Posterior vena cava (tissue), 2 donors: Measurements from ENCODE around the gene CT45A2. TPM values are rescaled to one million over a fixed set of nuclear protein-coding genes. Genes with fewer than 3 reads are reported as not detected.
"Not testable (repeated sequence)": the region's sequence is repeated elsewhere in the genome, so short reads cannot be mapped to it uniquely, and the experiment has no call there.

Experiments
- DNase-seq: peaks from one replicate; pipeline ENCODE4 v3.0.0-alpha.2; 2020; ENCODE audit warnings: low spot score
- intact Hi-C, 2 donors: fragments of 100-400 bp; cut with DNase I; formaldehyde crosslinking; loops; one replicate each; pipeline versions ENCODE4 v1.14.1 to v1.14.2; 2022 to 2023
- long read RNA-seq, 2 donors: library from polyadenylated mRNA; unstranded; transcript quantifications; one replicate each; pipeline ENCODE4 v2.0.0, GENCODE V29; 2020 to 2021
- total RNA-seq, 2 donors: library from RNA; stranded (reverse); fragmentation: NEBNext Ultra II Directional; extraction: Animal tissue kit (Norgen Biotek cat#: 25700); gene quantifications; one replicate each; pipeline ENCODE4 v1.2.1, GENCODE V29; 2021
- donor health status: DM: yes; HTN: yes; CAD: no.
- donor health status: DM: yes; HTN: yes; CAD: no.

Gene CT45A2, protein sequence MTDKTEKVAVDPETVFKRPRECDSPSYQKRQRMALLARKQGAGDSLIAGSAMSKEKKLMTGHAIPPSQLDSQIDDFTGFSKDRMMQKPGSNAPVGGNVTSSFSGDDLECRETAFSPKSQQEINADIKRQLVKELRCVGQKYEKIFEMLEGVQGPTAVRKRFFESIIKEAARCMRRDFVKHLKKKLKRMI
- not detected for total RNA-seq
- long read RNA-seq, donor 1 = 0 reads
- long read RNA-seq, donor 2 = 0 reads

DNA sequence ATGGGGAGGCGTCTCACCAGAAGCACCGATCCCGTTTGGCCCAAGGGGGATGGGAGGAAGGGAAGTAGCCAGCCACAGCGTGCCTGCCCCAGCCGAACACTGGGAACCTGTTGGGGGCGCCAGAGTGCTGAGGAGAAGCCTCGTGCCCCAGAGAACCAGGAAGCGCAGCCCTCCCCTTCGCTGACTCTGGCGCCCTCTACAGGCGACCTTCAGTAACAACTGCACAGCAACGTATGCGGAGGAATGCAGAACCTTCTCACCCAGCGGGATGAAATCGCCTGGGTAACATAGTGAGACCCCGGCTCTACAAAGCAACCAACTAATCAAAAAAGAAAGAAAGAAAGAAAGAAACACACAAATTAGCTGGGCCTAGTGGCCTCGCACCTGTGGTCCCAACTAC, at the start of gene CT45A2:
Gene CT45A2, minus strand, starts transcription at position 101 of the 400 bp plus-strand sequence. CDS start 3,747 bp downstream, outside the sequence.
- intact Hi-C loops, DNase-seq: not testable (repeated sequence)

DNA sequence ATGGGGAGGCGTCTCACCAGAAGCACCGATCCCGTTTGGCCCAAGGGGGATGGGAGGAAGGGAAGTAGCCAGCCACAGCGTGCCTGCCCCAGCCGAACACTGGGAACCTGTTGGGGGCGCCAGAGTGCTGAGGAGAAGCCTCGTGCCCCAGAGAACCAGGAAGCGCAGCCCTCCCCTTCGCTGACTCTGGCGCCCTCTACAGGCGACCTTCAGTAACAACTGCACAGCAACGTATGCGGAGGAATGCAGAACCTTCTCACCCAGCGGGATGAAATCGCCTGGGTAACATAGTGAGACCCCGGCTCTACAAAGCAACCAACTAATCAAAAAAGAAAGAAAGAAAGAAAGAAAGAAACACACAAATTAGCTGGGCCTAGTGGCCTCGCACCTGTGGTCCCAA, 34.6 kb upstream of the CT45A2 start, which contains the start of gene CT45A8:
Gene CT45A8, minus strand, starts transcription at position 101 of the 400 bp plus-strand sequence. CDS start 3,755 bp downstream, outside the sequence.
- DNase-seq, intact Hi-C loops: not testable (repeated sequence)

DNA sequence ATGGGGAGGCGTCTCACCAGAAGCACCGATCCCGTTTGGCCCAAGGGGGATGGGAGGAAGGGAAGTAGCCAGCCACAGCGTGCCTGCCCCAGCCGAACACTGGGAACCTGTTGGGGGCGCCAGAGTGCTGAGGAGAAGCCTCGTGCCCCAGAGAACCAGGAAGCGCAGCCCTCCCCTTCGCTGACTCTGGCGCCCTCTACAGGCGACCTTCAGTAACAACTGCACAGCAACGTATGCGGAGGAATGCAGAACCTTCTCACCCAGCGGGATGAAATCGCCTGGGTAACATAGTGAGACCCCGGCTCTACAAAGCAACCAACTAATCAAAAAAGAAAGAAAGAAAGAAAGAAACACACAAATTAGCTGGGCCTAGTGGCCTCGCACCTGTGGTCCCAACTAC, 17.4 kb upstream of the CT45A2 start, which contains the start of gene CT45A7:
Gene CT45A7, minus strand, starts transcription at position 101 of the 400 bp plus-strand sequence. CDS start 3,747 bp downstream, outside the sequence.
- DNase-seq, intact Hi-C loops: not testable (repeated sequence)

DNA sequence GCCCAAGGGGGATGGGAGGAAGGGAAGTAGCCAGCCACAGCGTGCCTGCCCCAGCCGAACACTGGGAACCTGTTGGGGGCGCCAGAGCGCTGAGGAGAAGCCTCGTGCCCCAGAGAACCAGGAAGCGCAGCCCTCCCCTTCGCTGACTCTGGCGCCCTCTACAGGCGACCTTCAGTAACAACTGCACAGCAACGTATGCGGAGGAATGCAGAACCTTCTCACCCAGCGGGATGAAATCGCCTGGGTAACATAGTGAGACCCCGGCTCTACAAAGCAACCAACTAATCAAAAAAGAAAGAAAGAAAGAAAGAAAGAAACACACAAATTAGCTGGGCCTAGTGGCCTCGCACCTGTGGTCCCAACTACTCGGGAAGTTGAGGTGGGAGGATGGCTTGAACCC, 17.1 kb downstream of the CT45A2 start, which contains the start of gene CT45A6:
Gene CT45A6, minus strand, starts transcription at position 101 of the 400 bp plus-strand sequence. CDS start 3,794 bp downstream, outside the sequence.
- intact Hi-C loops, DNase-seq: not testable (repeated sequence)

DNA sequence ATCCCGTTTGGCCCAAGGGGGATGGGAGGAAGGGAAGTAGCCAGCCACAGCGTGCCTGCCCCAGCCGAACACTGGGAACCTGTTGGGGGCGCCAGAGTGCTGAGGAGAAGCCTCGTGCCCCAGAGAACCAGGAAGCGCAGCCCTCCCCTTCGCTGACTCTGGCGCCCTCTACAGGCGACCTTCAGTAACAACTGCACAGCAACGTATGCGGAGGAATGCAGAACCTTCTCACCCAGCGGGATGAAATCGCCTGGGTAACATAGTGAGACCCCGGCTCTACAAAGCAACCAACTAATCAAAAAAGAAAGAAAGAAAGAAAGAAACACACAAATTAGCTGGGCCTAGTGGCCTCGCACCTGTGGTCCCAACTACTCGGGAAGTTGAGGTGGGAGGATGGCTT, 34.4 kb downstream of the CT45A2 start, which contains the start of gene CT45A5:
Gene CT45A5, minus strand, starts transcription at position 101 of the 400 bp plus-strand sequence. CDS start 3,774 bp downstream, outside the sequence.
- intact Hi-C loops, DNase-seq: not testable (repeated sequence)

DNA sequence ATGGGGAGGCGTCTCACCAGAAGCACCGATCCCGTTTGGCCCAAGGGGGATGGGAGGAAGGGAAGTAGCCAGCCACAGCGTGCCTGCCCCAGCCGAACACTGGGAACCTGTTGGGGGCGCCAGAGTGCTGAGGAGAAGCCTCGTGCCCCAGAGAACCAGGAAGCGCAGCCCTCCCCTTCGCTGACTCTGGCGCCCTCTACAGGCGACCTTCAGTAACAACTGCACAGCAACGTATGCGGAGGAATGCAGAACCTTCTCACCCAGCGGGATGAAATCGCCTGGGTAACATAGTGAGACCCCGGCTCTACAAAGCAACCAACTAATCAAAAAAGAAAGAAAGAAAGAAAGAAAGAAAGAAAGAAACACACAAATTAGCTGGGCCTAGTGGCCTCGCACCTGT, 51.7 kb downstream of the CT45A2 start, which contains the start of gene CT45A3:
Gene CT45A3, minus strand, starts transcription at position 101 of the 400 bp plus-strand sequence. CDS start 3,747 bp downstream, outside the sequence.
- DNase-seq, intact Hi-C loops: not testable (repeated sequence)

Other genes with a start within 250 kb of the CT45A2 start
- not detected for gene CT45A1, start 106.4 kb downstream of the CT45A2 start, total RNA-seq
- gene CT45A3, start 51.8 kb downstream of the CT45A2 start, total RNA-seq = not detected
- not detected for gene CT45A5, start 34.5 kb downstream of the CT45A2 start, total RNA-seq
- gene CT45A6, start 17.2 kb downstream of the CT45A2 start, total RNA-seq = not detected
- not detected for gene CT45A7, start 17.3 kb upstream of the CT45A2 start, total RNA-seq
- gene CT45A8, start 34.5 kb upstream of the CT45A2 start, total RNA-seq = not detected
- gene CT45A9, start 51.8 kb upstream of the CT45A2 start, total RNA-seq = not detected
- not detected for gene CT45A10, start 73.4 kb upstream of the CT45A2 start, total RNA-seq
- gene SAGE1, start 73.7 kb upstream of the CT45A2 start, total RNA-seq = not detected
- 10 to 100 TPM; 31.9 to 38.5 TPM for gene MMGT1, start 154.0 kb upstream of the CT45A2 start, total RNA-seq
- 10 to 100 TPM; 12.1 to 13.3 TPM for gene SLC9A6, start 165.4 kb upstream of the CT45A2 start, total RNA-seq